Right lobe of liver (tissue), 4 donors: ENCODE data around the gene STAC2.

Experiments
- CTCF ChIP-seq, 4 donors: fragments of 200-600 bp in 3 of 4; fragments of 450-650 bp in 1 of 4; IDR thresholded peaks; one replicate each; pipeline versions ENCODE4 v1.5.1 to v1.8.0; 2016 to 2022; ENCODE audit warnings: antibody characterized with exemption in 4 of 4, mild to moderate bottlenecking in 2 of 4
- POLR2A ChIP-seq: fragments of 450-650 bp; IDR thresholded peaks from one replicate; pipeline ENCODE4 v1.6.1; 2017; ENCODE audit warnings: antibody characterized with exemption, mild to moderate bottlenecking
- donor health status: DM: no; HTN: no; CAD: no.
- donor health status: DM: no; HTN: no; CAD: no.
- donor health status: DM: no; HTN: yes; CAD: no.

- no peak for TF ChIP-seq CTCF (IDR thresholded peaks at IDR 0.05)
- TF ChIP-seq POLR2A, result no peak
Measured at GRCh38 chr17:39252788-39253460, 27.2 kb upstream of the STAC2 start.
